Heart right ventricle (tissue), 16 donors: ENCODE data around the gene ATP2B3. TPM values are rescaled to one million over a fixed set of nuclear protein-coding genes. Genes with fewer than 3 reads are reported as not detected.

ENCODE experiments used
- ATAC-seq, 8 donors: fragments of 200-7000 bp; cut with Tn5 transposase; one replicate each; pipeline ENCODE4 v1.9.1; 2020; ENCODE audit warnings: mild to moderate bottlenecking in 8 of 8, moderate library complexity in 8 of 8, moderate number of reproducible peaks in 1 of 8
- DNase-seq, 2 donors: peaks; one replicate each; pipeline ENCODE4 v3.0.0-alpha.2; 2020
- H3K27ac ChIP-seq, 10 donors: fragments of 200-600 bp; sonication (generic) in 2 of 10; one replicate each; pipeline versions ENCODE4 v1.5.0 to v1.8.0; 2020 to 2022; ENCODE audit warnings: mild to moderate bottlenecking in 3 of 10
- H3K27me3 ChIP-seq, 7 donors: fragments of 200-600 bp; one replicate each; pipeline ENCODE4 v1.8.0; 2021 to 2022; ENCODE audit warnings: mild to moderate bottlenecking in 2 of 7
- H3K36me3 ChIP-seq, 9 donors: fragments of 200-600 bp; sonication (generic) in 1 of 9; one replicate each; pipeline versions ENCODE4 v1.5.0 to v1.8.0; 2020 to 2022; ENCODE audit warnings: mild to moderate bottlenecking in 2 of 9
- H3K4me1 ChIP-seq, 9 donors: fragments of 200-600 bp; sonication (generic) in 1 of 9; one replicate each; pipeline versions ENCODE4 v1.5.0 to v1.8.0; 2020 to 2022; ENCODE audit warnings: mild to moderate bottlenecking in 4 of 9
- H3K4me3 ChIP-seq, 10 donors: fragments of 200-600 bp; sonication (generic) in 2 of 10; one replicate each; pipeline versions ENCODE4 v1.5.0 to v1.8.0; 2020 to 2022; ENCODE audit warnings: mild to moderate bottlenecking in 7 of 10, moderate library complexity in 2 of 10
- H3K9me3 ChIP-seq, 11 donors: fragments of 200-600 bp in 10 of 11; sonication (generic) in 2 of 11; one replicate each; pipeline versions ENCODE4 v1.5.0 to v1.8.0; 2013 to 2022; ENCODE audit warnings: mild to moderate bottlenecking in 2 of 11, control low read depth in 1 of 11, moderate library complexity in 1 of 11
- WGBS, 2 donors: extraction: QIAGEN DNeasy Blood & Tissue Kit; methylation state at CpG; one replicate each; pipeline ENCODE4 v1.1.7; 2013; ENCODE audit warnings: inconsistent platforms in 1 of 2; 5-methylcytosine and 5-hydroxymethylcytosine counted together
- intact Hi-C, 10 donors: fragments of 100-400 bp; cut with DNase I; formaldehyde crosslinking; loops; one replicate each; pipeline versions ENCODE4 v1.11.1 to v1.14.2; 2022
- polyA plus RNA-seq, 2 donors: library from polyadenylated mRNA; stranded (reverse); fragments of 200-250 nt; gene quantifications; one replicate each; pipeline ENCODE4 v1.2.3, GENCODE V29; 2013
- total RNA-seq, 10 donors: library from RNA; stranded (reverse); fragmentation: NEBNext Ultra II Directional in 3 of 10; extraction: Animal tissue kit (Norgen Biotek cat#: 25700) in 3 of 10; gene quantifications; one replicate each; pipeline versions ENCODE4 v1.2.1 to v1.2.4, GENCODE V29; 2021 to 2023
- TF ChIP-seq, protein P1 (sequence below), 9 donors: fragments of 200-600 bp; sonication (generic) in 2 of 9; IDR thresholded peaks; one replicate each; pipeline versions ENCODE4 v1.5.0 to v1.8.0; 2021 to 2022; ENCODE audit warnings: antibody characterized with exemption in 9 of 9, mild to moderate bottlenecking in 5 of 9, moderate library complexity in 1 of 9
- donor health status: Arrhythmogenic right ventricular cardiomyopathy.
- donor health status: ischemic (EF 13 %, LVEDD 7.1; RV severe dilation, severe dysfunction).
- donor health status: healthy with polysubstance abuse.
- donor health status: DM: no; HTN: yes; CAD: no.
- donor health status: DM: no; HTN: no; CAD: no.
- donor health status: ischemic (EF 25% LVEDD 6.9; RV normal size, moderate dysfunction).
- donor health status: ischemic (EF 25% LVEDD 5.7; RV mildly dilated, moderate dysfunction).
- donor health status: healthy.
- donor health status: DM: yes; HTN: yes; CAD: no.
- donor health status: Ischemic cardiomyopathy.
- donor health status: ischemic (EF 35%, LVEDD 5.7; RV mildly dilated, moderate dysfunction).
- donor health status: nonischemic (EF 11% LVEDD 7.7; RV severe dilation, severe dysfunction).
- donor health status: DM: yes; HTN: yes; CAD: no.
- donor health status: PGD.
- donor health status: ischemic (EF 29% LVEDD 5.4; RV normal size, mild dysfunction).
- donor health status: nonischemic (EF 23%, LVEDD 6.1; RV moderate dilation, normal function).

ATP2B3 gene
- total and polyA plus RNA-seq, 12 donors: not detected

DNA sequence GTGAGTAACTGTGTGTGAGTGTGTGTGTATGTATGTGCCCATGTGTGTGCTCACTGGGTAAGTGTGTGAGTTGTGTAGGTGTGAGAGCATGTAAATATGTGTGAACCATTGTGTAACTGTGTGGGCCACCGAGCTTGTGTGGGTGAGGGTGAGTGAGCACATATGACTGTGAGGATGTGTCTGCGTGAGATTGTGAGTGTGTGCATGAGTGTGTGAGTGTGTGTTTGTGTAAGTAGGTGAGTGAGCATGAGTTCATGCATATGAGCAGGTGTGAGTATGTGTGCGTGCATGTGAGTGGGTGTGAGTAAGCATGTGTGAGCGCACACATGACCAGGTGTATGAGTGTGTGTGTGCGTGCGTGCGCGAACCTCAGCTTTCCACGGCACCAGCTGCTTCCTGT is 1.4 kb upstream of the ATP2B3 start:
- Histone ChIP-seq H3K27me3 (peaks cover 0 to 56% (median 28%) of the 10 kb centered on the region in 7 donors), H3K36me3 (no peaks in the 10 kb centered on the region), H3K4me3 (no peak overlapping the region), H3K9me3 (no peaks in the 10 kb centered on the region), H3K4me1 (no peaks in the 10 kb centered on the region), H3K27ac (no peak overlapping the region)
- TF ChIP-seq, protein P1, sequence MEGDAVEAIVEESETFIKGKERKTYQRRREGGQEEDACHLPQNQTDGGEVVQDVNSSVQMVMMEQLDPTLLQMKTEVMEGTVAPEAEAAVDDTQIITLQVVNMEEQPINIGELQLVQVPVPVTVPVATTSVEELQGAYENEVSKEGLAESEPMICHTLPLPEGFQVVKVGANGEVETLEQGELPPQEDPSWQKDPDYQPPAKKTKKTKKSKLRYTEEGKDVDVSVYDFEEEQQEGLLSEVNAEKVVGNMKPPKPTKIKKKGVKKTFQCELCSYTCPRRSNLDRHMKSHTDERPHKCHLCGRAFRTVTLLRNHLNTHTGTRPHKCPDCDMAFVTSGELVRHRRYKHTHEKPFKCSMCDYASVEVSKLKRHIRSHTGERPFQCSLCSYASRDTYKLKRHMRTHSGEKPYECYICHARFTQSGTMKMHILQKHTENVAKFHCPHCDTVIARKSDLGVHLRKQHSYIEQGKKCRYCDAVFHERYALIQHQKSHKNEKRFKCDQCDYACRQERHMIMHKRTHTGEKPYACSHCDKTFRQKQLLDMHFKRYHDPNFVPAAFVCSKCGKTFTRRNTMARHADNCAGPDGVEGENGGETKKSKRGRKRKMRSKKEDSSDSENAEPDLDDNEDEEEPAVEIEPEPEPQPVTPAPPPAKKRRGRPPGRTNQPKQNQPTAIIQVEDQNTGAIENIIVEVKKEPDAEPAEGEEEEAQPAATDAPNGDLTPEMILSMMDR (IDR thresholded peaks at IDR 0.05): no peak
- no peak for DNase-seq
- ATAC-seq: no peak
- intact Hi-C loops: no loop called here
- 52 to 56% methylated on average over 9 of the region's 9 CpGs for WGBS, 2 donors

DNA sequence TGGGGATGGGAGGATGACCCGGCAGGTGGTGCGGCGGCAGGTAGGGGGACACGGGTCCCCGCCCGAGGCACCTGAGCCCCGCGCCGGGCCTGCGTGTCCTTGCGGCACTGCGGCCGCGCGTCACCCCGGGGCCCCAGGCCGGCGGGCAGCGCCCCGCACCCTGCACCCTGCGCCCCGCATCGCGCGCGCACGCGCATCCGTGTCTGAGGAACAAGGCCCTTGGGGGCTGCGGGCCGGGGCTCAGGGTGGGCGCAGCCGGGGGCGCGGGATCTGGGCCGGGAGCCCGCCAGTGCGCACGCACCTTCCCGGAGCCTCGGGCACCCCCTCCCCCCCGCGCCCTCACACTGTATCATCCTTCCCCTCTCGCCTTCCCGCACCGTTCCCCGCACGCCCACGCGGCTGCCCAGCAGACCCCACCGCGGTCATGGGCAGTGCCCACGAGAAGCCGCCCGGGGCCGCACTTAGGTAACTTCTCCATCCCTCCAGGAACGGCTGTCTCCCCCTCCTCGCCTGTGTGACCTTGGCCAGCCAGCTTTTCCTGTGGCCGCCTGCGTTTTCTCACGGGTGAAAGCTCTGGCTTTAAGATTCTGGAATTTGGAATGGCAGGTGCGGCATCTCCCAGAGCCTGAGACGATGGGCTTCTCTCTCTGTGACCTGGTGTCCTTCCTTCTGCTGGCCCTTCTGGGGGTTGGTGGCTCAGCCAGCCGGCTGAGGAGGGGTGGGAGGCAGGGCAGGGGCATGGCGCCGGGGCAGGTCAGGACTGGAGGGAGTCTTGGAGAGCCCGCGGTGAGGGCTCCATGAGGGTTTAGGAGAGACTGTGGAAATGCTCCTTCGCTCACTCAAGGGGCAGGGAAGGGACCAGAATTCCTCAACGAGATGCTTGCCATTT is 748 bp downstream of the ATP2B3 start:
- no peak overlapping the region for H3K4me3 ChIP-seq
- ATAC-seq (no peak), DNase-seq (no peak)
- H3K27me3 ChIP-seq: peaks cover 0 to 73% (median 37%) of the 10 kb centered on the region in 7 donors
- H3K9me3 ChIP-seq: no peaks in the 10 kb centered on the region
- no peaks in the 10 kb centered on the region for H3K4me1 ChIP-seq
- TF ChIP-seq, protein P1 (IDR thresholded peaks at IDR 0.05): no peak
- no peaks in the 10 kb centered on the region for H3K36me3 ChIP-seq
- WGBS, 2 donors: 2 to 5% methylated on average over 22 to 39 of the region's 70 CpGs
- intact Hi-C loops: no loop called here
- no peak overlapping the region for H3K27ac ChIP-seq

DNA sequence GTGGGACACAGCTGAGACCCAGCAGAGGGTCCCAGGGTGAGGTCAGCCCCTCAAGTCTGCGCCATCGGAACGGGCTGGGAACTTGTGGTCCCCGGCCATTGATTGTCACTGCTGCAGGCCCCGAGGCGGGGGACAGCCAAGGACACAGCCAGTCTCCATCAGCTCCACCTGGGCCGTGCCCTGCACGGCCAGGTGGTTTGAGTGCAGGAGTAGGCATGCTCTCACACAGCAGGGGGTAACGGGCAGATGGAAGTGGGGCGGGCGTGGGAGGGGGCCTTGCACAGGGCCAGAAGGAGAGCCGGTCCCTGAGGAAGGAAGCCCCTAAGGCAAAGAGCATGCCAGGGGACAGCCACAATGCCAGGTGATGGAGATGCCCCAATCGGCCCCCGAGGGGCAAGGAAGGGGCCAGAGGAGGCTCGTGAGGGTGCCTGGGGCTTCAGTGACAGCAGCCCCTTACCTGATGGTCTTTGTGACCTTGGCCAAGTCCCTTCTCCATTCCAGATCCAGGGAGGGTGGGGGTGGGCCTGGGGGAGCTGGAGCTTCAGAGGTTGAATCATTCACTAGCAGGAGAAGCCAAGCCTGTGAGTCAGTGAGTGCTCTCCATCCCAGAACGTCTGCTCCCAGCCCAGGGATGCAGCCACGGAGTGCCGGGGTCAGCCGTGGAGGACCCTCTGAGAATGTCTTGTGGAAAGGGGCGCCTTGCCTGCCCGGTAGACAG is 2.3 kb downstream of the ATP2B3 start:
- no peak for DNase-seq
- no peak overlapping the region for H3K27ac ChIP-seq
- H3K4me1 ChIP-seq: no peaks in the 10 kb centered on the region
- no peak overlapping the region for H3K4me3 ChIP-seq
- peaks cover 0 to 82% (median 37%) of the 10 kb centered on the region in 7 donors for H3K27me3 ChIP-seq
- ATAC-seq: no peak
- WGBS, 2 donors: 74% methylated on average over 21 of the region's 21 CpGs
- intact Hi-C loops: no loop called here
- TF ChIP-seq, protein P1 (IDR thresholded peaks at IDR 0.05): no peak
- H3K9me3 ChIP-seq: no peaks in the 10 kb centered on the region
- H3K36me3 ChIP-seq: no peaks in the 10 kb centered on the region

DNA sequence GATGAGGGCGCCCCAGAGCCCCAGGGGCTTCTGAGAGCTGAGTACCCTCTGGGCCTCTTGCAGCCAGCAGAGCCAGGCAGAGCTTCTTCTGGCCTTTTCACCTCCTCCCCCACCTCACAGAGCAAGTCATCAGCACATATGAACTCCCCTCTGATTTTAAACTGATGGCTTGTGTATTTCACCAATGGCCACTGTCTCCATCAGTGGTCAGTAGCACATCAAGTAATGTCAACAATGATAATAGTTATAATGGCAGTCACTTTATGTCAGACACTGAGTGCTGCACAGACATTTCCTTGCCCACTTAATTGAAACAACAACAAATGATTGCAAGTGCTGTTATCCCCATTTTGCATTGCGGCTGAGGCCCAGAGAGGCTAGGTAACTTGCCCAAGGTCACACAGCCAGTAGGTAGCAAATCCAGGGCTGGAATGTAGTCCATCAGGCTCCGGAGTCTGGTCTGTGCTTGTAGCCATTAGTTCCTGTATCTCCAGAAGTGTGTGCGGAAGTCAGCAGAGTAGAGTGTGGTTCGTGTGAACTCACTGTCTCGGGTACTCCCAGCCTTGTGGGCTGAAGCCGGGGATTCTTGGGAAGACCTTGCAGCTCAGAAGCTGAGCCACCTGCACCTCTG is 3.0 kb downstream of the ATP2B3 start:
- TF ChIP-seq, protein P1 (IDR thresholded peaks at IDR 0.05): no peak
- peaks cover 0 to 82% (median 41%) of the 10 kb centered on the region in 7 donors for H3K27me3 ChIP-seq
- H3K4me3 ChIP-seq: no peak overlapping the region
- H3K4me1 ChIP-seq: no peaks in the 10 kb centered on the region
- no peak overlapping the region for H3K27ac ChIP-seq
- no peaks in the 10 kb centered on the region for H3K36me3 ChIP-seq
- ATAC-seq (no peak), DNase-seq (no peak)
- no peaks in the 10 kb centered on the region for H3K9me3 ChIP-seq
- WGBS, 2 donors: 78 to 79% methylated on average over 7 of the region's 7 CpGs
- intact Hi-C loops: no loop called here
